D721Med (cell line): Measurements from ENCODE around the gene ERO1B.

ENCODE experiments used
- DNase-seq: peaks from one replicate; pipeline ENCODE4 v3.0.0; 2011; ENCODE audit warnings: low spot score; ENCODE audit not compliant: insufficient read length
- FAIRE-seq: peaks from 2 replicates; lab custom pipeline; 2011; peaks lifted over from hg19 to GRCh38; lab: Jason Lieb, UNC
- CTCF ChIP-seq: IDR thresholded peaks from 2 replicates; pipeline ENCODE4 v1.5.1; 2012; ENCODE audit warnings: mild to moderate bottlenecking, control low read depth; ENCODE audit not compliant: insufficient read depth; ENCODE audit errors: missing control alignments

The ERO1B gene

GRCh38 chr1:236211815-236212214 lies 69.9 kb downstream of the ERO1B start:
- TF ChIP-seq CTCF, result no peak
- no peak for DNase-seq
- peak; percentile 11 for FAIRE-seq

- DNase-seq (no peak), FAIRE-seq (no peak)
- no peak for TF ChIP-seq CTCF
Observed at GRCh38 chr1:236209713-236210112, 72.0 kb downstream of the ERO1B start.

DNA sequence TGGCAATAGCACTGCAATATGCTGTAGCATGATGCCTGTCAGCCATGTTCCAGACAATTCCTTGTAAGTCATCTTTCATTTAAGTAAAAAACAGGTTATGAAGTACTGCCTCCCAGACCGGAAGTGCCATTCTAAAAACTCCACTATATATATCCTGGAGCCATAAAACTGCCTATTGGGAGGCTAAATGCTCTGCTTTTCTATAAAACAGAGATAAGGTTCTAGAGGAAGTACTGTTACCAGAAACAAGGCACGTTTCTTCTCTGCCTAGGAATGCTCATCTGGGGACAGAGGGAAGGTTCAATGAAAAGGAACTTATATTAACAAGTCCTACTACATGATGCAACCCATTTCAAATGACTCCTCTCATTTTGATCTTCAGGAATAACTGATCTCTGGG lies 72.6 kb downstream of the ERO1B start:
- peak; percentile 90 for FAIRE-seq
- no peak for DNase-seq
- no peak for TF ChIP-seq CTCF

DNA sequence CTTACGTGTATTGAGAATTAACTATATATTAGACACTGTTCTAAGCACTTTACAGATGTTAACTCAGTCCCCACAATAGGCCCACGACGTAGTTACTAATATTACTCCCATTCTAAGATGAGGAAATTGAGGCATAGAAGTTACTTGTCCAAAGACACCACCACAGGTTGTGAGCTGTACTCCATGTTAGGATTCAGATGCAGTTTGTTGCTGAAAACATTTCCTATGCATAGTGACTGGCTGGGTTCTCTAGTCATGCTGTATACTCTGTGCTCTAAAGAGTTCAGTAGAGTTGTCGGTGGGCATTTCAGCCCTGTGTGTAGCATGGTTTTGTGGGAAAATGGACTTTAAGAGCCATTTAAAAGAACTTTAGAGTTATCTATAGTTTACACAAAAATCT lies 74.2 kb downstream of the ERO1B start:
- no peak for TF ChIP-seq CTCF
- FAIRE-seq (no peak), DNase-seq (no peak)

- TF ChIP-seq CTCF, result no peak
- FAIRE-seq, result no peak
- DNase-seq, result no peak
Observed at GRCh38 chr1:236207121-236207520, 74.6 kb downstream of the ERO1B start.

DNA sequence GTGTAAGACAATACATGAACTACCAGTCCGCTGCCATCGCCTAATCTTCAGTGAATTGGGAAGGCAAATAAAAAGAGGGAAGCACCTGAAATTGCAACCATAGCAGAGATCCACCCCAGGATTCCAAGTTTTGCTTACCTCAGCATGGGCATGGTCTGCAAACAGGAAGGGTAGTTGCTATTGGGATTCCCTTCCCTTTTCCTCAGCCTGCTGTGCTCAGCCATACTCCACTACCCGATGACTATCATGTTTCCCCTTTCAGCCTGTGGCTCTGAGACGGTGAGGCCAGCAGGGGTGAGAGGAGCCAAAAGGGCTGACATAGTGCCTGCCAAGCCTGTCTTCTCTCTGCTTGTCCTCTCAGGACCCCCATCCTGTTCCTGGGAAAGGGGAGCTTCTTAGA lies 75.2 kb downstream of the ERO1B start:
- no peak for TF ChIP-seq CTCF
- no peak for FAIRE-seq
- no peak for DNase-seq

GRCh38 chr1:236204656-236205055 lies 77.1 kb downstream of the ERO1B start:
- DNase-seq (no peak), FAIRE-seq (peak; percentile 55)
- TF ChIP-seq CTCF, result no peak
